WTC11 (cell line): ENCODE measurements around the gene BDH2. TPM values are rescaled to one million over a fixed set of nuclear protein-coding genes. Genes with fewer than 3 reads are reported as not detected.

Experiments used
- ATAC-seq: fragments of 200-7000 bp; cut with Tn5 transposase; 2 replicates; pipeline ENCODE4 v1.10.0; 2021; ENCODE audit warnings: mild to moderate bottlenecking, moderate library complexity
- CTCF ChIA-PET: fragments of 300-600 bp; sonication (Branson Sonifier 250); formaldehyde crosslinking; loops from one replicate; lab custom pipeline; 2021; ENCODE audit warnings: antibody characterized with exemption; lab: Charles Lee
- POLR2A ChIA-PET: fragments of 350-600 bp; sonication (Branson Sonifier 250); formaldehyde crosslinking; loops from one replicate; lab custom pipeline; 2021; ENCODE audit warnings: antibody characterized with exemption; lab: Charles Lee
- DNase-seq: peaks from one replicate; pipeline ENCODE4 v3.0.0; 2021; ENCODE audit warnings: low spot score
- H3K27ac Mint-ChIP-seq: 2 replicates; pipeline ENCODE4 v1.8.0; 2021; ENCODE audit warnings: mixed read lengths
- H3K27me3 Mint-ChIP-seq: 2 replicates; pipeline ENCODE4 v1.8.0; 2021; ENCODE audit warnings: low read depth, mild to moderate bottlenecking, moderate library complexity, mixed read lengths
- H3K36me3 Mint-ChIP-seq: 2 replicates; pipeline ENCODE4 v1.8.0; 2021; ENCODE audit warnings: mixed read lengths
- H3K4me1 Mint-ChIP-seq: 2 replicates; pipeline ENCODE4 v1.8.0; 2022; ENCODE audit warnings: mixed read lengths
- H3K4me3 Mint-ChIP-seq: 2 replicates; pipeline ENCODE4 v1.8.0; 2021; ENCODE audit warnings: mild to moderate bottlenecking, moderate library complexity, mixed read lengths
- H3K9me3 Mint-ChIP-seq: 2 replicates; pipeline ENCODE4 v1.8.0; 2021; ENCODE audit warnings: mixed read lengths
- AFF4 ChIP-seq: sonication (generic); formaldehyde crosslinking; IDR thresholded peaks from 2 replicates; pipeline ENCODE4 v1.8.1; 2023; ENCODE audit warnings: mild to moderate bottlenecking, missing genetic modification reagents, borderline replicate concordance
- ATF1 ChIP-seq: sonication (generic); formaldehyde crosslinking; IDR thresholded peaks from 2 replicates; pipeline ENCODE4 v1.8.1; 2023; ENCODE audit warnings: mild to moderate bottlenecking, moderate library complexity, missing genetic modification reagents
- E2F5 ChIP-seq: sonication (generic); formaldehyde crosslinking; IDR thresholded peaks from 2 replicates; pipeline ENCODE4 v1.8.1; 2022; ENCODE audit warnings: mild to moderate bottlenecking, moderate library complexity, missing genetic modification reagents
- GABPB1 ChIP-seq: sonication (generic); formaldehyde crosslinking; IDR thresholded peaks from 2 replicates; pipeline ENCODE4 v1.8.1; 2023; ENCODE audit warnings: mild to moderate bottlenecking, missing genetic modification reagents
- GRHL2 ChIP-seq: fragments of 250-450 bp; sonication (Bioruptor Pico); IDR thresholded peaks from 2 replicates; pipeline ENCODE4 v1.8.0; 2022; ENCODE audit warnings: mild to moderate bottlenecking, moderate library complexity; ENCODE audit not compliant: insufficient replicate concordance, severe bottlenecking
- IRF1 ChIP-seq: sonication (generic); formaldehyde crosslinking; IDR thresholded peaks from 2 replicates; pipeline ENCODE4 v1.8.0; 2023; ENCODE audit warnings: missing genetic modification reagents
- IRF2 ChIP-seq: sonication (generic); formaldehyde crosslinking; IDR thresholded peaks from 2 replicates; pipeline ENCODE4 v1.8.0; 2022; ENCODE audit warnings: low read depth, missing genetic modification reagents, borderline replicate concordance
- JUN ChIP-seq: sonication (generic); formaldehyde crosslinking; IDR thresholded peaks from 2 replicates; pipeline ENCODE4 v1.8.0; 2023; ENCODE audit warnings: mild to moderate bottlenecking, missing genetic modification reagents
- NR2C2 ChIP-seq: sonication (generic); formaldehyde crosslinking; IDR thresholded peaks from 2 replicates; pipeline ENCODE4 v1.8.0; 2022; ENCODE audit warnings: mild to moderate bottlenecking, missing genetic modification reagents
- PREB ChIP-seq: sonication (generic); formaldehyde crosslinking; IDR thresholded peaks from 2 replicates; pipeline ENCODE4 v1.8.1; 2022; ENCODE audit warnings: mild to moderate bottlenecking, missing genetic modification reagents, moderate library complexity, borderline replicate concordance
- SOX15 ChIP-seq: fragments of 250-450 bp; sonication (Bioruptor Pico); IDR thresholded peaks from 2 replicates; pipeline ENCODE4 v1.9.0; 2021; ENCODE audit warnings: mild to moderate bottlenecking
- TEAD1 ChIP-seq: sonication (generic); formaldehyde crosslinking; IDR thresholded peaks from 2 replicates; pipeline ENCODE4 v1.8.0; 2022; ENCODE audit warnings: mild to moderate bottlenecking, missing genetic modification reagents
- USF2 ChIP-seq: sonication (generic); formaldehyde crosslinking; IDR thresholded peaks from 2 replicates; pipeline ENCODE4 v1.8.1; 2023; ENCODE audit warnings: mild to moderate bottlenecking, missing genetic modification reagents, moderate library complexity
- ZNF121 ChIP-seq: sonication (generic); formaldehyde crosslinking; IDR thresholded peaks from 2 replicates; pipeline ENCODE4 v1.8.0; 2023; ENCODE audit warnings: missing genetic modification reagents
- total RNA-seq: library from RNA; stranded (reverse); gene quantifications from 3 replicates; pipeline ENCODE4 v1.2.3, GENCODE V29; 2021

The BDH2 gene
- total RNA-seq, 1 experiment from 2014 or later: 39.6 TPM

- no peak for TF ChIP-seq NR2C2 (CRISPR knock-in tag)
- TF ChIP-seq IRF2 (CRISPR knock-in tag): no peak
- TF ChIP-seq AFF4: no peak
- TF ChIP-seq IRF1 (CRISPR knock-in tag): no peak
- TF ChIP-seq ATF1 (CRISPR knock-in tag): no peak
- no peak for TF ChIP-seq GRHL2 (CRISPR knock-in tag)
- TF ChIP-seq JUN: no peak
Observed at GRCh38 chr4:103144926-103145325, 45.3 kb upstream of the BDH2 start (continued).

GRCh38 chr4:103137446-103137827 is 37.8 kb upstream of the BDH2 start:
- TF ChIP-seq SOX15 (CRISPR knock-in tag) (no peak), TEAD1 (CRISPR knock-in tag) (no peak), PREB (CRISPR knock-in tag) (no peak), ZNF121 (no peak), AFF4 (no peak), GABPB1 (CRISPR knock-in tag) (no peak), USF2 (no peak), E2F5 (CRISPR knock-in tag) (no peak)
- ChIA-PET POLR2A (no interaction called here), CTCF (no interaction called here)
- Mint-ChIP-seq H3K9me3 (no peaks in the 10 kb centered on the region), H3K36me3 (peaks cover 74% of the 10 kb centered on the region), H3K4me3 (no peak overlapping the region), H3K27me3 (no peaks in the 10 kb centered on the region), H3K27ac (no peak overlapping the region), H3K4me1 (no peaks in the 10 kb centered on the region)
- ATAC-seq (no peak), DNase-seq (no peak)
